Adrenal gland (tissue), 12 donors: ENCODE data around the gene AFAP1L2. TPM values are rescaled to one million over a fixed set of nuclear protein-coding genes. Genes with fewer than 3 reads are reported as not detected.

Source experiments
- DNase-seq, 7 donors: peaks; one replicate each; pipeline ENCODE4 v3.0.0-alpha.2; 2019 to 2020
- H3K27ac ChIP-seq, 5 donors: fragments of 200-600 bp; sonication (generic) in 4 of 5; 1 replicate in 3 of 5; 2 replicates in 2 of 5; pipeline versions ENCODE4 v1.5.1 to v1.8.0; 2016 to 2020; ENCODE audit warnings: mild to moderate bottlenecking in 1 of 5
- H3K27me3 ChIP-seq: fragments of 200-600 bp; 2 replicates; pipeline ENCODE4 v1.8.0; 2021
- H3K36me3 ChIP-seq, 2 donors: fragments of 200-600 bp; replicated peaks in 1 of 2; 1 replicate in 1 of 2; 2 replicates in 1 of 2; pipeline versions ENCODE4 v1.5.1 to v1.8.0; 2018 to 2022
- H3K4me1 ChIP-seq, 2 donors: fragments of 200-600 bp; replicated peaks in 1 of 2; 1 replicate in 1 of 2; 2 replicates in 1 of 2; pipeline versions ENCODE4 v1.5.1 to v1.8.0; 2018 to 2021
- H3K4me3 ChIP-seq, 4 donors: fragments of 200-600 bp; sonication (generic) in 3 of 4; one replicate each; pipeline ENCODE4 v1.5.1; 2016 to 2018
- H3K9me3 ChIP-seq, 3 donors: fragments of 200-600 bp; sonication (generic) in 1 of 3; replicated peaks in 1 of 3; 1 replicate in 2 of 3; 2 replicates in 1 of 3; pipeline versions ENCODE4 v1.5.1 to v1.8.0; 2016 to 2021
- POLR2A ChIP-seq, 2 donors: fragments of 450-650 bp; IDR thresholded peaks; one replicate each; pipeline ENCODE4 v1.6.1; 2017; ENCODE audit warnings: antibody characterized with exemption in 2 of 2, mild to moderate bottlenecking in 2 of 2, moderate library complexity in 1 of 2
- WGBS, 4 donors: extraction: QIAGEN DNeasy Blood & Tissue Kit in 2 of 4; methylation state at CpG; one replicate each; pipeline versions ENCODE4 v1.1.5 to v1.1.7; 2013 to 2017; 5-methylcytosine and 5-hydroxymethylcytosine counted together
- intact Hi-C, 2 donors: fragments of 100-400 bp; cut with DNase I; formaldehyde crosslinking; loops; one replicate each; pipeline versions ENCODE4 v1.14.1 to v1.15.0; 2022 to 2023
- polyA plus RNA-seq, 3 donors: library from polyadenylated mRNA; stranded (reverse); fragments of 200-250 nt in 2 of 3; fragments of 350-450 nt in 1 of 3; fragmentation: Illumina TruSeq in 1 of 3; extraction: RNeasy Lipid Tissue Mini Kit (QIAGEN cat#74804) in 1 of 3; gene quantifications; one replicate each; pipeline ENCODE4 v1.2.3, GENCODE V29; 2013 to 2014
- total RNA-seq, 9 donors: library from RNA; depleted of rRNA in 4 of 9; stranded (reverse); fragments of >200 nt in 4 of 9; fragments of 120-200 nt in 1 of 9; fragmentation: NEBNext Ultra II Directional in 1 of 9; extraction: Animal tissue kit (Norgen Biotek cat#: 25700) in 1 of 9; gene quantifications; one replicate each; pipeline versions ENCODE4 v1.1.0 to v1.2.4, GENCODE V29; 2013 to 2023
- TF ChIP-seq, protein P1 (sequence below), 6 experiments: fragments of 450-650 bp in 4 of 6; fragments of 200-600 bp in 2 of 6; sonication (generic) in 1 of 6; IDR thresholded peaks; 1 replicate in 5 of 6; 2 replicates in 1 of 6; pipeline versions ENCODE4 v1.5.1 to v1.8.0; 2016 to 2021; ENCODE audit warnings: antibody characterized with exemption in 6 of 6, mild to moderate bottlenecking in 2 of 6, moderate library complexity in 1 of 6
- donor health status: healthy with polysubstance abuse.
- donor health status: Bipolar disorder and iron deficiency.
- donor health status: DM: yes; HTN: yes; CAD: no.
- donor health status: DM: no; HTN: no; CAD: no.
- donor health status: DM: no; HTN: no; CAD: no.
- donor health status: DM: yes; HTN: yes; CAD: no.

The AFAP1L2 gene
- total and polyA plus RNA-seq, 12 donors, result 1.4 to 9.4 (median 3.7) TPM

- Histone ChIP-seq H3K27ac (no peak overlapping the region), H3K36me3 (no peaks in the 10 kb centered on the region), H3K4me3 (no peak overlapping the region), H3K4me1 (no peaks in the 10 kb centered on the region), H3K27me3 (no peaks in the 10 kb centered on the region), H3K9me3 (peaks cover 0 to 4% (median 0%) of the 10 kb centered on the region in 3 donors)
- no peak for TF ChIP-seq POLR2A (IDR thresholded peaks at IDR 0.05)
- TF ChIP-seq, protein P1, sequence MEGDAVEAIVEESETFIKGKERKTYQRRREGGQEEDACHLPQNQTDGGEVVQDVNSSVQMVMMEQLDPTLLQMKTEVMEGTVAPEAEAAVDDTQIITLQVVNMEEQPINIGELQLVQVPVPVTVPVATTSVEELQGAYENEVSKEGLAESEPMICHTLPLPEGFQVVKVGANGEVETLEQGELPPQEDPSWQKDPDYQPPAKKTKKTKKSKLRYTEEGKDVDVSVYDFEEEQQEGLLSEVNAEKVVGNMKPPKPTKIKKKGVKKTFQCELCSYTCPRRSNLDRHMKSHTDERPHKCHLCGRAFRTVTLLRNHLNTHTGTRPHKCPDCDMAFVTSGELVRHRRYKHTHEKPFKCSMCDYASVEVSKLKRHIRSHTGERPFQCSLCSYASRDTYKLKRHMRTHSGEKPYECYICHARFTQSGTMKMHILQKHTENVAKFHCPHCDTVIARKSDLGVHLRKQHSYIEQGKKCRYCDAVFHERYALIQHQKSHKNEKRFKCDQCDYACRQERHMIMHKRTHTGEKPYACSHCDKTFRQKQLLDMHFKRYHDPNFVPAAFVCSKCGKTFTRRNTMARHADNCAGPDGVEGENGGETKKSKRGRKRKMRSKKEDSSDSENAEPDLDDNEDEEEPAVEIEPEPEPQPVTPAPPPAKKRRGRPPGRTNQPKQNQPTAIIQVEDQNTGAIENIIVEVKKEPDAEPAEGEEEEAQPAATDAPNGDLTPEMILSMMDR (IDR thresholded peaks at IDR 0.05), result no peak
- 0% methylated on average over 1 of the region's 1 CpG for WGBS, 4 donors
- intact Hi-C loops, result no loop called here
- DNase-seq, result no peak
These were observed 108.9 kb downstream of the AFAP1L2 start for GRCh38 chr10:114295393-114295792.

DNA sequence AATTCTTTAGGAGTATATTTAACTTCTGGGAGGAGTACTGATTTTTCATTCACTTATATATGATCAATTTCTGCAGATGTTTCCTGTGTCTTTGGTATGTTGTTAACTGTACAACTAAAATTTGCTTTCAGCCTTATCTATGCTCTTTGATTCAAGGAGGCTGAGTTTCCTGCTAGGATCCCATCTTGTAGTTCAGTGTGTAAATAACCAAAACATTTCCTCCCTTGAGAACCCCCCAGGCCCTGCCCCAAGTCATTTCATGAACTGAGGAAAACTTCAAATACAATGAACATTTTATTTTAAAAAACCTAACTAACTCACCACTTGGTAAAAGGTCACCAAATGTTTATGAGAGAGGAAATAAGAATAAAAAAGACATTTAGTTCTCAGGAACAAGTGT, 109.8 kb downstream of the AFAP1L2 start:
- no peak for DNase-seq
- Histone ChIP-seq H3K27me3 (no peaks in the 10 kb centered on the region), H3K9me3 (peaks cover 0 to 4% (median 0%) of the 10 kb centered on the region in 3 donors), H3K27ac (no peak overlapping the region), H3K4me1 (no peaks in the 10 kb centered on the region), H3K4me3 (no peak overlapping the region), H3K36me3 (no peaks in the 10 kb centered on the region)
- intact Hi-C loops, result no loop called here
- no peak for TF ChIP-seq POLR2A (IDR thresholded peaks at IDR 0.05)
- TF ChIP-seq, protein P1 (IDR thresholded peaks at IDR 0.05), result no peak

GRCh38 chr10:114293075-114293474, 111.2 kb downstream of the AFAP1L2 start:
- 81 to 85% (median 83%) methylated on average over 5 of the region's 5 CpGs for WGBS, 4 donors
- peaks cover 0 to 4% (median 0%) of the 10 kb centered on the region in 3 donors for H3K9me3 ChIP-seq
- H3K4me1 ChIP-seq, result no peaks in the 10 kb centered on the region
- no peak for TF ChIP-seq POLR2A (IDR thresholded peaks at IDR 0.05)
- TF ChIP-seq, protein P1 (IDR thresholded peaks at IDR 0.05), result no peak
- no peaks in the 10 kb centered on the region for H3K27me3 ChIP-seq
- intact Hi-C loops, result no loop called here
- DNase-seq, result no peak
- H3K36me3 ChIP-seq, result no peaks in the 10 kb centered on the region
- H3K4me3 ChIP-seq, result no peak overlapping the region
- no peak overlapping the region for H3K27ac ChIP-seq

- no peaks in the 10 kb centered on the region for H3K27me3 ChIP-seq
- no peak for DNase-seq
- TF ChIP-seq, protein P1 (IDR thresholded peaks at IDR 0.05), result no peak
- TF ChIP-seq POLR2A (IDR thresholded peaks at IDR 0.05), result no peak
- intact Hi-C loops, result no loop called here
- no peaks in the 10 kb centered on the region for H3K4me1 ChIP-seq
- 82 to 85% (median 84%) methylated on average over 8 of the region's 8 CpGs for WGBS, 4 donors
- H3K27ac ChIP-seq, result no peak overlapping the region
- peaks cover 0 to 4% (median 0%) of the 10 kb centered on the region in 3 donors for H3K9me3 ChIP-seq
- no peaks in the 10 kb centered on the region for H3K36me3 ChIP-seq
- no peak overlapping the region for H3K4me3 ChIP-seq
These were observed 112.8 kb downstream of the AFAP1L2 start for GRCh38 chr10:114291516-114291915.
